ENCODE measurements around the gene KRTAP5-4.
"Not testable (repeated sequence)": the region's sequence is repeated elsewhere in the genome, so short reads cannot be mapped to it uniquely, and the experiment has no call there.

Gene KRTAP5-4

GRCh38 chr11:1667121-1667850 is 45.3 kb upstream of the KRTAP5-4 start:
- FAIRE-seq, result no peak
- no peak for TF ChIP-seq CTCF (IDR thresholded peaks at IDR 0.05; ENCODE audit: insufficient read depth, missing control alignments)
- no peak for DNase-seq (ENCODE audit: insufficient read length, low spot score)

- DNase-seq (ENCODE audit: insufficient read length, low spot score) (no peak), FAIRE-seq (no peak)
- TF ChIP-seq CTCF (IDR thresholded peaks at IDR 0.05; ENCODE audit: insufficient read depth, missing control alignments), result no peak
These were observed 43.4 kb upstream of the KRTAP5-4 start for GRCh38 chr11:1665313-1665712.

- DNase-seq (ENCODE audit: insufficient read length, low spot score); FAIRE-seq: not testable (repeated sequence)
These were observed 40.9 kb upstream of the KRTAP5-4 start for GRCh38 chr11:1662699-1663283.

GRCh38 chr11:1661454-1662269 is 39.7 kb upstream of the KRTAP5-4 start:
- not testable (repeated sequence) for DNase-seq (ENCODE audit: insufficient read length, low spot score); FAIRE-seq

DNA sequence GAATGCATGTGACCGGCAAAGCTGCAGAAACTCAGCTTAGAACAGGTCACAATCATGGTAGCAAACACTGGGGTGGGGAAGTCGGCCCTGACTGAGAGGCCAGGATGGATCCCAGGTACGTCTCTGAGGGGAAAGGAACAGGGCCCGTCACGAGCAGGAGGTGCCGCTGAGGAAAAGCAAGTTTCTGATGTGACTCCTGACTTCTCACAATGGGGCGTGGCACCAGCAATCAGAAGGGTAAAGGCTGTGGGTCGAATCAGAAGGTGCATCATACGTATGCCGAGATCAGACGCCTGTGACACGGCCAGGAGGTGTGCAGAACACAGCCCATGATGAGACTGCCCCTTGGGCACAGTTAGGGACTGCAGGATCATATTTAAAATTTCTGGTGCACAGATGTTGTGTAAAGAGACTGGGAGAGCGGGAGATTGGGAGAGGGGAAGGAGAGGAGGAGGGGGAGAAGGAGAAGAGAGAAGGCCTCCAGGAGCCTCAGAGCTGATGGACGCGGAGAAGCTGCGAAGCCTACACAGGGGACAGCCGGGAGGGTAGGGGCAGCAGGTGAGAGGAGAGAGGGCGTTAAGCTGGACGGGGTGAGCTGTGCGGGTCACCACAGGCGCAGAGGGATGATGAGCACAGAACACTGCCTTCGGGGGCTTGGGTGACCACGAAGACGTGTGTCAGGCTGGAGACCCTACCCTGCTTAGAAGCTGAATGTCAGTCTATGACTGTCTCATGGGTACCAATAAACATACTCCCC is 38.4 kb upstream of the KRTAP5-4 start:
- FAIRE-seq (no peak), DNase-seq (ENCODE audit: insufficient read length, low spot score) (no peak)
- TF ChIP-seq CTCF (IDR thresholded peaks at IDR 0.05; ENCODE audit: insufficient read depth, missing control alignments), result no peak

DNA sequence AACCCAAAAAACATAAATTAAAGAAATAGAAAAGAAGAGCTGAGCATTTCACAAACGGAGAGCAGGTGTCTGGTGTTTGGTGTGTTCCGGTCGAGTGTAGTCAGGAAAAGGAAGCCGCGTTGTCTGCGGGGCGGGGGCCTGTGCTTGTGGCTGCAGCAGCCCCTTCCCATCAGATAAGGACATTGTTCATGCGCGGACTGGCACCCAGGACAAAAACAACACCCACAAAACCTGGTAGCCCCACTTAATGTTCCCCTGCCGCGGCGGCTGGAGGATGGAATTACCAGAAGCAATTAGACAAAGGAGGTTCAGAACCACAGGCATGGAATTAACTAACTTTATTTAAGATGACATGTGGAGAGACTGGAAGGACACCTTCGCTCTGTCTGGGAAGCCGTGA is 37.6 kb upstream of the KRTAP5-4 start:
- no peak for FAIRE-seq
- no peak for TF ChIP-seq CTCF (IDR thresholded peaks at IDR 0.05; ENCODE audit: insufficient read depth, missing control alignments)
- DNase-seq (ENCODE audit: insufficient read length, low spot score), result no peak

GRCh38 chr11:1656670-1657069 is 34.7 kb upstream of the KRTAP5-4 start:
- no peak for FAIRE-seq
- DNase-seq (ENCODE audit: insufficient read length, low spot score), result no peak
- TF ChIP-seq CTCF (IDR thresholded peaks at IDR 0.05; ENCODE audit: insufficient read depth, missing control alignments), result no peak
